ENCODE measurements around the gene GALT. TPM values are rescaled to one million over a fixed set of nuclear protein-coding genes. Genes with fewer than 3 reads are reported as not detected.

GALT gene
- total and polyA plus RNA-seq, 2 experiments from 2014 or later, result 31.5 to 35.1 TPM

DNA sequence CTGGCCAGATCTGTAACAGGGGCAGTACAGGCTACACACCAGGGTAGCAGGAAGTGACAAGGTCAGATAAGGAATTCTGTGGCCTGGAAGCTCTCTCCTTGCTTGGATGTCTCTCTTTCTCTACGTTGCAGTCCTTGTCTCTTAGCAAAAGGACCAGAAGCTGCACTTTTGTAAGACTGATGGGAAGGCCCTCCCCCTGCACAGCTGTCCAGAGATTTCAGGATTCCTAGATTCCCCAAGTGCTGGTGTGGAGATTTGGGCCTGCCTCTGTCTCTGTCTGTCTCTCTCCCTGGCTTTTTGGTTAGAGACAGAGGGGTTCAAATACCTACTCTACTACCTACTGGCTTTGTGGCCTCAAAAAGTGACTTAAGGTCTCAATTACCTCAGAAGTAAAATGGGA is 46.9 kb upstream of the GALT start:
- no peak overlapping the region for H3K27ac Mint-ChIP-seq
- Histone ChIP-seq H3F3A (replicated peaks; ENCODE audit: low read depth) (no peaks in the 10 kb centered on the region), H3K27ac (ENCODE audit: low read depth) (no peak overlapping the region), H4K20me1 (replicated peaks; ENCODE audit: insufficient read depth) (no peaks in the 10 kb centered on the region; the same call in 1 of the 2 replicates), H3K27me3 (ENCODE audit: insufficient read depth) (peaks cover 11% of the 10 kb centered on the region; the same call in 1 of the 2 replicates), H3K4me1 (ENCODE audit: insufficient read depth) (no peaks in the 10 kb centered on the region), H3K9me2 (ENCODE audit: insufficient read depth) (no peaks in the 10 kb centered on the region), H3K4me2 (no peak overlapping the region), H3K4me3 (no peak overlapping the region), H2AFZ (no peak overlapping the region), H3K79me2 (replicated peaks; ENCODE audit: insufficient read depth) (no peaks in the 10 kb centered on the region), H3K36me3 (ENCODE audit: insufficient read depth) (no peaks in the 10 kb centered on the region)
- H3K4me3 Mint-ChIP-seq, result no peak overlapping the region
- no peak for ATAC-seq
- no peak for DNase-seq (ENCODE audit: low spot score)
- peaks cover 13% of the 10 kb centered on the region for H3K4me1 Mint-ChIP-seq
- no peak for TF ChIP-seq EZH2 (IDR thresholded peaks at IDR 0.05; ENCODE audit: low read depth, unreplicated experiment)
- no peak for TF ChIP-seq POLR2AphosphoS5 (IDR thresholded peaks at IDR 0.05; ENCODE audit: low read depth)
- TF ChIP-seq, protein P1, sequence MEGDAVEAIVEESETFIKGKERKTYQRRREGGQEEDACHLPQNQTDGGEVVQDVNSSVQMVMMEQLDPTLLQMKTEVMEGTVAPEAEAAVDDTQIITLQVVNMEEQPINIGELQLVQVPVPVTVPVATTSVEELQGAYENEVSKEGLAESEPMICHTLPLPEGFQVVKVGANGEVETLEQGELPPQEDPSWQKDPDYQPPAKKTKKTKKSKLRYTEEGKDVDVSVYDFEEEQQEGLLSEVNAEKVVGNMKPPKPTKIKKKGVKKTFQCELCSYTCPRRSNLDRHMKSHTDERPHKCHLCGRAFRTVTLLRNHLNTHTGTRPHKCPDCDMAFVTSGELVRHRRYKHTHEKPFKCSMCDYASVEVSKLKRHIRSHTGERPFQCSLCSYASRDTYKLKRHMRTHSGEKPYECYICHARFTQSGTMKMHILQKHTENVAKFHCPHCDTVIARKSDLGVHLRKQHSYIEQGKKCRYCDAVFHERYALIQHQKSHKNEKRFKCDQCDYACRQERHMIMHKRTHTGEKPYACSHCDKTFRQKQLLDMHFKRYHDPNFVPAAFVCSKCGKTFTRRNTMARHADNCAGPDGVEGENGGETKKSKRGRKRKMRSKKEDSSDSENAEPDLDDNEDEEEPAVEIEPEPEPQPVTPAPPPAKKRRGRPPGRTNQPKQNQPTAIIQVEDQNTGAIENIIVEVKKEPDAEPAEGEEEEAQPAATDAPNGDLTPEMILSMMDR (conservative IDR thresholded peaks at IDR 0.05; ENCODE audit: low read depth in 2 of 2), result no peak
- no peak for TF ChIP-seq ZNF114 (CRISPR knock-in tag; IDR thresholded peaks at IDR 0.05)
- TF ChIP-seq NANOG (IDR thresholded peaks at IDR 0.05; ENCODE audit: borderline replicate concordance), result no peak
- TF ChIP-seq, protein P2, sequence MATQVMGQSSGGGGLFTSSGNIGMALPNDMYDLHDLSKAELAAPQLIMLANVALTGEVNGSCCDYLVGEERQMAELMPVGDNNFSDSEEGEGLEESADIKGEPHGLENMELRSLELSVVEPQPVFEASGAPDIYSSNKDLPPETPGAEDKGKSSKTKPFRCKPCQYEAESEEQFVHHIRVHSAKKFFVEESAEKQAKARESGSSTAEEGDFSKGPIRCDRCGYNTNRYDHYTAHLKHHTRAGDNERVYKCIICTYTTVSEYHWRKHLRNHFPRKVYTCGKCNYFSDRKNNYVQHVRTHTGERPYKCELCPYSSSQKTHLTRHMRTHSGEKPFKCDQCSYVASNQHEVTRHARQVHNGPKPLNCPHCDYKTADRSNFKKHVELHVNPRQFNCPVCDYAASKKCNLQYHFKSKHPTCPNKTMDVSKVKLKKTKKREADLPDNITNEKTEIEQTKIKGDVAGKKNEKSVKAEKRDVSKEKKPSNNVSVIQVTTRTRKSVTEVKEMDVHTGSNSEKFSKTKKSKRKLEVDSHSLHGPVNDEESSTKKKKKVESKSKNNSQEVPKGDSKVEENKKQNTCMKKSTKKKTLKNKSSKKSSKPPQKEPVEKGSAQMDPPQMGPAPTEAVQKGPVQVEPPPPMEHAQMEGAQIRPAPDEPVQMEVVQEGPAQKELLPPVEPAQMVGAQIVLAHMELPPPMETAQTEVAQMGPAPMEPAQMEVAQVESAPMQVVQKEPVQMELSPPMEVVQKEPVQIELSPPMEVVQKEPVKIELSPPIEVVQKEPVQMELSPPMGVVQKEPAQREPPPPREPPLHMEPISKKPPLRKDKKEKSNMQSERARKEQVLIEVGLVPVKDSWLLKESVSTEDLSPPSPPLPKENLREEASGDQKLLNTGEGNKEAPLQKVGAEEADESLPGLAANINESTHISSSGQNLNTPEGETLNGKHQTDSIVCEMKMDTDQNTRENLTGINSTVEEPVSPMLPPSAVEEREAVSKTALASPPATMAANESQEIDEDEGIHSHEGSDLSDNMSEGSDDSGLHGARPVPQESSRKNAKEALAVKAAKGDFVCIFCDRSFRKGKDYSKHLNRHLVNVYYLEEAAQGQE (IDR thresholded peaks at IDR 0.05; ENCODE audit: unreplicated experiment), result no peak
- no peak for TF ChIP-seq STAT1 (IDR thresholded peaks at IDR 0.05; ENCODE audit: unreplicated experiment)
- H3K27me3 Mint-ChIP-seq (ENCODE audit: insufficient read depth, low read depth, poor library complexity), result peaks cover 9% of the 10 kb centered on the region
- no peaks in the 10 kb centered on the region; the same call in 2 of the 3 replicates for H3K9me3 Mint-ChIP-seq
- no peaks in the 10 kb centered on the region for H3K36me3 Mint-ChIP-seq (ENCODE audit: low read depth)

DNA sequence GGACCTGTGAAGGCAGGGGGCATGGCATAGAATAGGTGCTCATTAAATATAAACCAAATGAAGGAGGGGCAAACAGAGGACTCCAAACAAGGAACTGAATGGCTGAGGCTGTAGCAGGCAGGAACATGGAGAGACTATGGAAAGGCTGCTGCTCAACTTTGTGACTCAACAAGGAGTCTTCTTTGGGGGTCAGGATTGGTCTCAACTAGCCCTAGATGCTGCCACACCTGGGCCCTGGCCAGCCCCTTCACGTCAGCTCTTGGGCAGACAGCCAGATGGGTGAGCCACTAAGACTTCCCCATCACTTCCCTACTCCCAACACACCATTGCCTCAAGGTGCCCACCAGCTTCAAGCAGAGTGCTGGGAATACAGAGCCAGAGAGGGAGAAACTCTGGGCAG is 45.6 kb upstream of the GALT start:
- H3K27ac ChIP-seq (ENCODE audit: low read depth), result no peak overlapping the region
- Mint-ChIP-seq H3K36me3 (ENCODE audit: low read depth) (no peaks in the 10 kb centered on the region), H3K4me3 (no peak overlapping the region), H3K27ac (no peak overlapping the region), H3K9me3 (no peaks in the 10 kb centered on the region; the same call in 2 of the 3 replicates), H3K4me1 (peaks cover 13% of the 10 kb centered on the region), H3K27me3 (ENCODE audit: insufficient read depth, low read depth, poor library complexity) (peaks cover 6% of the 10 kb centered on the region)
- H3K4me3 ChIP-seq, result no peak overlapping the region
- no peaks in the 10 kb centered on the region for H3K9me2 ChIP-seq (ENCODE audit: insufficient read depth)
- H2AFZ ChIP-seq, result no peak overlapping the region
- ATAC-seq, result no peak
- H3K27me3 ChIP-seq (ENCODE audit: insufficient read depth), result 0 out of 2 replicates have a peak, but pooled peaks cover 3% of the 10 kb centered on the region
- H4K20me1 ChIP-seq (replicated peaks; ENCODE audit: insufficient read depth), result no peaks in the 10 kb centered on the region; the same call in 1 of the 2 replicates
- H3K4me2 ChIP-seq, result no peak overlapping the region
- H3F3A ChIP-seq (replicated peaks; ENCODE audit: low read depth), result no peaks in the 10 kb centered on the region
- H3K36me3 ChIP-seq (ENCODE audit: insufficient read depth), result no peaks in the 10 kb centered on the region
- H3K4me1 ChIP-seq (ENCODE audit: insufficient read depth), result no peaks in the 10 kb centered on the region
- H3K79me2 ChIP-seq (replicated peaks; ENCODE audit: insufficient read depth), result no peaks in the 10 kb centered on the region
- DNase-seq (ENCODE audit: low spot score), result no peak
- no peak for TF ChIP-seq ZNF114 (CRISPR knock-in tag; IDR thresholded peaks at IDR 0.05)
- TF ChIP-seq CREB1 (CRISPR knock-in tag; IDR thresholded peaks at IDR 0.05; ENCODE audit: low read depth), result no peak
- TF ChIP-seq EZH2 (IDR thresholded peaks at IDR 0.05; ENCODE audit: low read depth, unreplicated experiment), result no peak
- TF ChIP-seq NANOG (IDR thresholded peaks at IDR 0.05; ENCODE audit: borderline replicate concordance), result no peak
- no peak for TF ChIP-seq EZH2phosphoT487 (IDR thresholded peaks at IDR 0.05; ENCODE audit: unreplicated experiment)
- TF ChIP-seq JUNB (IDR thresholded peaks at IDR 0.05; ENCODE audit: unreplicated experiment), result no peak
- TF ChIP-seq, protein P3, sequence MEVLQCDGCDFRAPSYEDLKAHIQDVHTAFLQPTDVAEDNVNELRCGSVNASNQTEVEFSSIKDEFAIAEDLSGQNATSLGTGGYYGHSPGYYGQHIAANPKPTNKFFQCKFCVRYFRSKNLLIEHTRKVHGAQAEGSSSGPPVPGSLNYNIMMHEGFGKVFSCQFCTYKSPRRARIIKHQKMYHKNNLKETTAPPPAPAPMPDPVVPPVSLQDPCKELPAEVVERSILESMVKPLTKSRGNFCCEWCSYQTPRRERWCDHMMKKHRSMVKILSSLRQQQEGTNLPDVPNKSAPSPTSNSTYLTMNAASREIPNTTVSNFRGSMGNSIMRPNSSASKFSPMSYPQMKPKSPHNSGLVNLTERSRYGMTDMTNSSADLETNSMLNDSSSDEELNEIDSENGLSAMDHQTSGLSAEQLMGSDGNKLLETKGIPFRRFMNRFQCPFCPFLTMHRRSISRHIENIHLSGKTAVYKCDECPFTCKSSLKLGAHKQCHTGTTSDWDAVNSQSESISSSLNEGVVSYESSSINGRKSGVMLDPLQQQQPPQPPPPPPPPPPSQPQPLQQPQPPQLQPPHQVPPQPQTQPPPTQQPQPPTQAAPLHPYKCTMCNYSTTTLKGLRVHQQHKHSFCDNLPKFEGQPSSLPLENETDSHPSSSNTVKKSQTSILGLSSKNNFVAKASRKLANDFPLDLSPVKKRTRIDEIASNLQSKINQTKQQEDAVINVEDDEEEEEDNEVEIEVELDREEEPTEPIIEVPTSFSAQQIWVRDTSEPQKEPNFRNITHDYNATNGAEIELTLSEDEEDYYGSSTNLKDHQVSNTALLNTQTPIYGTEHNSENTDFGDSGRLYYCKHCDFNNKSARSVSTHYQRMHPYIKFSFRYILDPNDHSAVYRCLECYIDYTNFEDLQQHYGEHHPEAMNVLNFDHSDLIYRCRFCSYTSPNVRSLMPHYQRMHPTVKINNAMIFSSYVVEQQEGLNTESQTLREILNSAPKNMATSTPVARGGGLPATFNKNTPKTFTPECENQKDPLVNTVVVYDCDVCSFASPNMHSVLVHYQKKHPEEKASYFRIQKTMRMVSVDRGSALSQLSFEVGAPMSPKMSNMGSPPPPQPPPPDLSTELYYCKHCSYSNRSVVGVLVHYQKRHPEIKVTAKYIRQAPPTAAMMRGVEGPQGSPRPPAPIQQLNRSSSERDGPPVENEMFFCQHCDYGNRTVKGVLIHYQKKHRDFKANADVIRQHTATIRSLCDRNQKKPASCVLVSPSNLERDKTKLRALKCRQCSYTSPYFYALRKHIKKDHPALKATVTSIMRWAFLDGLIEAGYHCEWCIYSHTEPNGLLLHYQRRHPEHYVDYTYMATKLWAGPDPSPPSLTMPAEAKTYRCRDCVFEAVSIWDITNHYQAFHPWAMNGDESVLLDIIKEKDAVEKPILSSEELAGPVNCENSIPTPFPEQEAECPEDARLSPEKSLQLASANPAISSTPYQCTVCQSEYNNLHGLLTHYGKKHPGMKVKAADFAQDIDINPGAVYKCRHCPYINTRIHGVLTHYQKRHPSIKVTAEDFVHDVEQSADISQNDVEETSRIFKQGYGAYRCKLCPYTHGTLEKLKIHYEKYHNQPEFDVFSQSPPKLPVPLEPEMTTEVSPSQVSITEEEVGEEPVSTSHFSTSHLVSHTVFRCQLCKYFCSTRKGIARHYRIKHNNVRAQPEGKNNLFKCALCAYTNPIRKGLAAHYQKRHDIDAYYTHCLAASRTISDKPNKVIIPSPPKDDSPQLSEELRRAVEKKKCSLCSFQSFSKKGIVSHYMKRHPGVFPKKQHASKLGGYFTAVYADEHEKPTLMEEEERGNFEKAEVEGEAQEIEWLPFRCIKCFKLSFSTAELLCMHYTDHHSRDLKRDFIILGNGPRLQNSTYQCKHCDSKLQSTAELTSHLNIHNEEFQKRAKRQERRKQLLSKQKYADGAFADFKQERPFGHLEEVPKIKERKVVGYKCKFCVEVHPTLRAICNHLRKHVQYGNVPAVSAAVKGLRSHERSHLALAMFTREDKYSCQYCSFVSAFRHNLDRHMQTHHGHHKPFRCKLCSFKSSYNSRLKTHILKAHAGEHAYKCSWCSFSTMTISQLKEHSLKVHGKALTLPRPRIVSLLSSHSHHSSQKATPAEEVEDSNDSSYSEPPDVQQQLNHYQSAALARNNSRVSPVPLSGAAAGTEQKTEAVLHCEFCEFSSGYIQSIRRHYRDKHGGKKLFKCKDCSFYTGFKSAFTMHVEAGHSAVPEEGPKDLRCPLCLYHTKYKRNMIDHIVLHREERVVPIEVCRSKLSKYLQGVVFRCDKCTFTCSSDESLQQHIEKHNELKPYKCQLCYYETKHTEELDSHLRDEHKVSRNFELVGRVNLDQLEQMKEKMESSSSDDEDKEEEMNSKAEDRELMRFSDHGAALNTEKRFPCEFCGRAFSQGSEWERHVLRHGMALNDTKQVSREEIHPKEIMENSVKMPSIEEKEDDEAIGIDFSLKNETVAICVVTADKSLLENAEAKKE (CRISPR knock-in tag; IDR thresholded peaks at IDR 0.05), result no peak
